Measurements from ENCODE around the gene MST1.

The MST1 gene

GRCh38 chr3:49717959-49718857 is 28.9 kb upstream of the MST1 start:
- H3K9me3 ChIP-seq (ENCODE audit: control insufficient read depth, low read length): no peaks in the 10 kb centered on the region
- peaks cover 44% of the 10 kb centered on the region for H3K36me3 ChIP-seq (ENCODE audit: control insufficient read depth, insufficient read depth, low read length)
- no peak overlapping the region for H3K27ac ChIP-seq (ENCODE audit: low read depth, low read length, severe bottlenecking)
- peaks cover 5% of the 10 kb centered on the region for H3K4me1 ChIP-seq (ENCODE audit: control insufficient read depth, insufficient read depth, low read length, poor library complexity, severe bottlenecking)
- H3K4me3 ChIP-seq (ENCODE audit: extremely low read depth, insufficient read depth, low read length, poor library complexity, severe bottlenecking): no peak overlapping the region
- 96 to 98% methylated on average over 70 to 75 of the region's 75 CpGs for WGBS, 2 experiments (ENCODE audit: insufficient coverage in 2 of 2)

- Histone ChIP-seq H3K4me1 (ENCODE audit: control insufficient read depth, insufficient read depth, low read length, poor library complexity, severe bottlenecking) (no peaks in the 10 kb centered on the region), H3K27ac (ENCODE audit: low read depth, low read length, severe bottlenecking) (no peak overlapping the region), H3K36me3 (ENCODE audit: control insufficient read depth, insufficient read depth, low read length) (peaks cover 38% of the 10 kb centered on the region), H3K9me3 (ENCODE audit: control insufficient read depth, low read length) (no peaks in the 10 kb centered on the region), H3K4me3 (ENCODE audit: extremely low read depth, insufficient read depth, low read length, poor library complexity, severe bottlenecking) (no peak overlapping the region)
- 94% methylated on average over 9 to 10 of the region's 14 CpGs for WGBS, 2 experiments (ENCODE audit: insufficient coverage in 2 of 2)
These were observed 28.1 kb upstream of the MST1 start for GRCh38 chr3:49717211-49717958.

- WGBS, 2 experiments (ENCODE audit: insufficient coverage in 2 of 2): 91 to 94% methylated on average over 15 of the region's 16 CpGs
- H3K27ac ChIP-seq (ENCODE audit: low read depth, low read length, severe bottlenecking): no peak overlapping the region
- H3K4me3 ChIP-seq (ENCODE audit: extremely low read depth, insufficient read depth, low read length, poor library complexity, severe bottlenecking): no peak overlapping the region
- H3K36me3 ChIP-seq (ENCODE audit: control insufficient read depth, insufficient read depth, low read length): peaks cover 33% of the 10 kb centered on the region
- H3K4me1 ChIP-seq (ENCODE audit: control insufficient read depth, insufficient read depth, low read length, poor library complexity, severe bottlenecking): no peaks in the 10 kb centered on the region
- no peaks in the 10 kb centered on the region for H3K9me3 ChIP-seq (ENCODE audit: control insufficient read depth, low read length)
These were observed 27.5 kb upstream of the MST1 start for GRCh38 chr3:49716691-49717210.

- H3K4me3 ChIP-seq (ENCODE audit: extremely low read depth, insufficient read depth, low read length, poor library complexity, severe bottlenecking): no peak overlapping the region
- WGBS, 2 experiments (ENCODE audit: insufficient coverage in 2 of 2): 93 to 100% methylated on average over 4 of the region's 7 CpGs
- no peak overlapping the region for H3K27ac ChIP-seq (ENCODE audit: low read depth, low read length, severe bottlenecking)
- no peaks in the 10 kb centered on the region for H3K4me1 ChIP-seq (ENCODE audit: control insufficient read depth, insufficient read depth, low read length, poor library complexity, severe bottlenecking)
- peaks cover 27% of the 10 kb centered on the region for H3K36me3 ChIP-seq (ENCODE audit: control insufficient read depth, insufficient read depth, low read length)
- no peaks in the 10 kb centered on the region for H3K9me3 ChIP-seq (ENCODE audit: control insufficient read depth, low read length)
These were observed 26.9 kb upstream of the MST1 start for GRCh38 chr3:49716169-49716568.

GRCh38 chr3:49715611-49716121 is 26.4 kb upstream of the MST1 start:
- Histone ChIP-seq H3K27ac (ENCODE audit: low read depth, low read length, severe bottlenecking) (no peak overlapping the region), H3K4me1 (ENCODE audit: control insufficient read depth, insufficient read depth, low read length, poor library complexity, severe bottlenecking) (no peaks in the 10 kb centered on the region), H3K4me3 (ENCODE audit: extremely low read depth, insufficient read depth, low read length, poor library complexity, severe bottlenecking) (no peak overlapping the region), H3K36me3 (ENCODE audit: control insufficient read depth, insufficient read depth, low read length) (peaks cover 23% of the 10 kb centered on the region), H3K9me3 (ENCODE audit: control insufficient read depth, low read length) (no peaks in the 10 kb centered on the region)
- WGBS, 2 experiments (ENCODE audit: insufficient coverage in 2 of 2): 94 to 97% methylated on average over 13 of the region's 13 CpGs

- Histone ChIP-seq H3K4me3 (ENCODE audit: extremely low read depth, insufficient read depth, low read length, poor library complexity, severe bottlenecking) (no peak overlapping the region), H3K27ac (ENCODE audit: low read depth, low read length, severe bottlenecking) (no peak overlapping the region), H3K9me3 (ENCODE audit: control insufficient read depth, low read length) (no peaks in the 10 kb centered on the region), H3K4me1 (ENCODE audit: control insufficient read depth, insufficient read depth, low read length, poor library complexity, severe bottlenecking) (no peaks in the 10 kb centered on the region), H3K36me3 (ENCODE audit: control insufficient read depth, insufficient read depth, low read length) (peaks cover 18% of the 10 kb centered on the region)
- 88 to 93% methylated on average over 13 of the region's 13 CpGs for WGBS, 2 experiments (ENCODE audit: insufficient coverage in 2 of 2)
These were observed 25.7 kb upstream of the MST1 start for GRCh38 chr3:49714728-49715550.

GRCh38 chr3:49713336-49714105 is 24.2 kb upstream of the MST1 start:
- WGBS, 2 experiments (ENCODE audit: insufficient coverage in 2 of 2): 96% methylated on average over 17 to 18 of the region's 25 CpGs
- Histone ChIP-seq H3K36me3 (ENCODE audit: control insufficient read depth, insufficient read depth, low read length) (peaks cover 16% of the 10 kb centered on the region), H3K9me3 (ENCODE audit: control insufficient read depth, low read length) (no peaks in the 10 kb centered on the region), H3K4me1 (ENCODE audit: control insufficient read depth, insufficient read depth, low read length, poor library complexity, severe bottlenecking) (no peaks in the 10 kb centered on the region), H3K27ac (ENCODE audit: low read depth, low read length, severe bottlenecking) (no peak overlapping the region), H3K4me3 (ENCODE audit: extremely low read depth, insufficient read depth, low read length, poor library complexity, severe bottlenecking) (no peak overlapping the region)

GRCh38 chr3:49712631-49713317 is 23.5 kb upstream of the MST1 start:
- WGBS, 2 experiments (ENCODE audit: insufficient coverage in 2 of 2): 75 to 80% methylated on average over 5 to 6 of the region's 7 CpGs

GRCh38 chr3:49712166-49712565 is 22.9 kb upstream of the MST1 start:
- no peak overlapping the region for H3K27ac ChIP-seq (ENCODE audit: low read depth, low read length, severe bottlenecking)
- H3K4me3 ChIP-seq (ENCODE audit: extremely low read depth, insufficient read depth, low read length, poor library complexity, severe bottlenecking): no peak overlapping the region
- no peaks in the 10 kb centered on the region for H3K4me1 ChIP-seq (ENCODE audit: control insufficient read depth, insufficient read depth, low read length, poor library complexity, severe bottlenecking)
- WGBS, 2 experiments (ENCODE audit: insufficient coverage in 2 of 2): 96 to 98% methylated on average over 11 of the region's 11 CpGs
- no peaks in the 10 kb centered on the region for H3K9me3 ChIP-seq (ENCODE audit: control insufficient read depth, low read length)
- peaks cover 9% of the 10 kb centered on the region for H3K36me3 ChIP-seq (ENCODE audit: control insufficient read depth, insufficient read depth, low read length)

More at GRCh38 chr3:49712631-49713317, 23.5 kb upstream of the MST1 start:
- Histone ChIP-seq H3K4me3 (ENCODE audit: extremely low read depth, insufficient read depth, low read length, poor library complexity, severe bottlenecking) (no peak overlapping the region), H3K36me3 (ENCODE audit: control insufficient read depth, insufficient read depth, low read length) (peaks cover 9% of the 10 kb centered on the region), H3K9me3 (ENCODE audit: control insufficient read depth, low read length) (no peaks in the 10 kb centered on the region), H3K4me1 (ENCODE audit: control insufficient read depth, insufficient read depth, low read length, poor library complexity, severe bottlenecking) (no peaks in the 10 kb centered on the region), H3K27ac (ENCODE audit: low read depth, low read length, severe bottlenecking) (no peak overlapping the region)
